C4-2B (cell line): Measurements from ENCODE around the gene ZNF684.

Experiments used
- H3K27ac ChIP-seq: fragments of 450-650 bp; 2 replicates; pipeline ENCODE4 v1.5.1; 2017
- ZFX ChIP-seq: fragments of 450-650 bp; IDR thresholded peaks from 2 replicates; pipeline ENCODE4 v1.6.1; 2017
- TF ChIP-seq, protein P1 (sequence below): fragments of 450-650 bp; conservative IDR thresholded peaks from 2 replicates; pipeline ENCODE4 v1.5.1; 2017; ENCODE audit warnings: mild to moderate bottlenecking

ZNF684 gene

GRCh38 chr1:40583980-40584379 lies 52.5 kb downstream of the ZNF684 start:
- H3K27ac ChIP-seq: no peak overlapping the region
- TF ChIP-seq, protein P1, sequence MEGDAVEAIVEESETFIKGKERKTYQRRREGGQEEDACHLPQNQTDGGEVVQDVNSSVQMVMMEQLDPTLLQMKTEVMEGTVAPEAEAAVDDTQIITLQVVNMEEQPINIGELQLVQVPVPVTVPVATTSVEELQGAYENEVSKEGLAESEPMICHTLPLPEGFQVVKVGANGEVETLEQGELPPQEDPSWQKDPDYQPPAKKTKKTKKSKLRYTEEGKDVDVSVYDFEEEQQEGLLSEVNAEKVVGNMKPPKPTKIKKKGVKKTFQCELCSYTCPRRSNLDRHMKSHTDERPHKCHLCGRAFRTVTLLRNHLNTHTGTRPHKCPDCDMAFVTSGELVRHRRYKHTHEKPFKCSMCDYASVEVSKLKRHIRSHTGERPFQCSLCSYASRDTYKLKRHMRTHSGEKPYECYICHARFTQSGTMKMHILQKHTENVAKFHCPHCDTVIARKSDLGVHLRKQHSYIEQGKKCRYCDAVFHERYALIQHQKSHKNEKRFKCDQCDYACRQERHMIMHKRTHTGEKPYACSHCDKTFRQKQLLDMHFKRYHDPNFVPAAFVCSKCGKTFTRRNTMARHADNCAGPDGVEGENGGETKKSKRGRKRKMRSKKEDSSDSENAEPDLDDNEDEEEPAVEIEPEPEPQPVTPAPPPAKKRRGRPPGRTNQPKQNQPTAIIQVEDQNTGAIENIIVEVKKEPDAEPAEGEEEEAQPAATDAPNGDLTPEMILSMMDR: no peak
- no peak for TF ChIP-seq ZFX

- no peak for TF ChIP-seq ZFX
- TF ChIP-seq, protein P1: no peak
Measured at GRCh38 chr1:40588586-40588985, 57.1 kb downstream of the ZNF684 start.

DNA sequence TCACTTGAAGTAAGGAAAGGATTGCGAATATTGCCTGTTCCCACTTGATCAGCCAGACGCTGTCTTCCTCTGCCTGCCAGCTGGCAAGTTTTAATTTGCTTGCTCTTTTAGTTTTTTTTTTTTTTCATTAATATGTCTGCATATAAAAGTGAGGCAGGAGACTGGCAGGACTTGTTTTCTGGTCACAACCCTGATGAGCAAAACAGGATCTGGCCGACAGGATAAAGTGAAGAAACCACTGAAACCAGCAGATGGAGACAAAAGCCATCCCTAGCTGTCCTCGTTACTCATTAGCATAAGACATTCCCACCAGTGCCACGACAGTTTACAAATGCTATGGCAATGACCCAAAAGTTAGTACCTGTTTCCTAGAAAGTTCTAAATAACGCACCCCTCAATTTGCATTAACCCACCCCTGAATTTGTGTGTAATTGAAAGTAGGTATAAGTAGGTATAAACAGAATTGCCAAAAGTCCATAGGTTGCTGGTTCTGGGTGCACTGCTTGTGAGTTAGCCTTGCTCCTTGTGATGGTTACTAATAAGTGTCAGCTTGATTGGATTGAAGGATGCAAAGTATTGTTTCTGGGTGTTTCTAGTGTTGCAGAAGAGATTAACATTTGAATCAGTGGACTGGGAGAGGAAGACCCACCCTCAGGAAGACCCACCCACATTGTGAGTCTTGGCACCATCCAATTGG lies 60.8 kb downstream of the ZNF684 start:
- TF ChIP-seq ZFX: no peak
- TF ChIP-seq, protein P1: peak; percentile 94
- H3K27ac ChIP-seq: no peak overlapping the region; the same call in 1 of the 2 replicates

More at GRCh38 chr1:40588586-40588985, 57.1 kb downstream of the ZNF684 start:
- no peak overlapping the region for H3K27ac ChIP-seq

DNA sequence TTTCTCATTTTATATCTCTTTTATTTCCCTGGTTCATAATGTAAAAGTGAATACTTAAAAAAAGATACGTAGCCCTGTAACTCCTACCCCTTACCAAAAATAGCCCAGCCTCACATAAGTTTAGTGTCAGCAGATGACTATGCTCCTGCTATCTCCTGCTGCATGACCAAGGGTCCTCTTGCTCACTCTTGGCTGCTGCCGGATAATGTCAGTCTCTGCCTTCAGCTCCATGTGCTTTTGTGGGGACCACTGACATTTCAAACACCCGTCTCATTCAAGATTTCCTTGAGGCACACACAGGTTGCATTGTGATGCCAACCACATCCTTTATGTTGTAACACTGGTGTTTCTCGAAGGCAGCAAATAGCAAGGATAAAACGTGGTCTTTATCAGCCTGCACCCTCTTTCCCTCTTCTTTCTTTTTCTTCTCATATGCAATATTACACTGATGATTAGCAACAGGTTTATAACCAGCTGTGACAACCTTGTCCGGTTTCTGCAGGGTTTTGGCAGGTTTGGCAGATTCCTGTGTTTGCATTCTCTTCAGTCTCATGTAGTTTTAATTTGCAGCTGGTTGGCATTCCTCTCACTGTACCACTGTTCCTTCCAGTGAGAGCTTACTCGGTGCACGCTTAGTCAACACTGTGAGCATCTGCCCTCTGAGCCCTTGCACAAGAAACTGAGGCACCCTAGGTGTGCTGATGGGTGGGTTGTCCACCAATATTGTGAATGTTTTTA lies 62.2 kb downstream of the ZNF684 start:
- no peak overlapping the region for H3K27ac ChIP-seq
- TF ChIP-seq, protein P1: no peak
- TF ChIP-seq ZFX: no peak

- no peak for TF ChIP-seq ZFX
- TF ChIP-seq, protein P1: no peak
- no peak overlapping the region for H3K27ac ChIP-seq
Measured at GRCh38 chr1:40594187-40594531, 62.7 kb downstream of the ZNF684 start.

DNA sequence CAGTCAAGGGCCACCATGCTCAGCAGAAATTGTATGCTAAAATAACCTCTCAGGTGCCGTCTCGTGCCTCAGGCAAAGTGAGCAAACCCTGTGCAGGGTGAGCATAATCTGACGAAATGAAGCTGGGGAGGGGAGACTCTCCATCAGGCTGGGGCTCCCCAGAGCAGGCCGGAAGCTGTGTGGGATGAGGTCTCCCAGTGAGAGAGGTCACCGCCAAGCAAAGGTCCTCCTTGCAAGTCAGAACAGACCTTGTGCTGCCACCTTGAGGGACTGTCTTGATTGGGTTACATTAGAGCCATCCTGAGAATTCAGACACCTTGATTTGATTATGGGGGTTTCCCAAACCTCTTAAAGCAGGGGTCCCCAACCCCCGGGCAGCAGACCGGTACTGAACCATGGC lies 64.2 kb downstream of the ZNF684 start:
- TF ChIP-seq, protein P1: no peak
- TF ChIP-seq ZFX: no peak

More for the DNA sequence above, 64.2 kb downstream of the ZNF684 start:
- H3K27ac ChIP-seq: no peak overlapping the region
